ENCODE measurements around the gene KCNIP3. TPM values are rescaled to one million over a fixed set of nuclear protein-coding genes. Genes with fewer than 3 reads are reported as not detected.

Gene KCNIP3
- total RNA-seq, 1 experiment from 2014 or later, result 5.5 TPM

DNA sequence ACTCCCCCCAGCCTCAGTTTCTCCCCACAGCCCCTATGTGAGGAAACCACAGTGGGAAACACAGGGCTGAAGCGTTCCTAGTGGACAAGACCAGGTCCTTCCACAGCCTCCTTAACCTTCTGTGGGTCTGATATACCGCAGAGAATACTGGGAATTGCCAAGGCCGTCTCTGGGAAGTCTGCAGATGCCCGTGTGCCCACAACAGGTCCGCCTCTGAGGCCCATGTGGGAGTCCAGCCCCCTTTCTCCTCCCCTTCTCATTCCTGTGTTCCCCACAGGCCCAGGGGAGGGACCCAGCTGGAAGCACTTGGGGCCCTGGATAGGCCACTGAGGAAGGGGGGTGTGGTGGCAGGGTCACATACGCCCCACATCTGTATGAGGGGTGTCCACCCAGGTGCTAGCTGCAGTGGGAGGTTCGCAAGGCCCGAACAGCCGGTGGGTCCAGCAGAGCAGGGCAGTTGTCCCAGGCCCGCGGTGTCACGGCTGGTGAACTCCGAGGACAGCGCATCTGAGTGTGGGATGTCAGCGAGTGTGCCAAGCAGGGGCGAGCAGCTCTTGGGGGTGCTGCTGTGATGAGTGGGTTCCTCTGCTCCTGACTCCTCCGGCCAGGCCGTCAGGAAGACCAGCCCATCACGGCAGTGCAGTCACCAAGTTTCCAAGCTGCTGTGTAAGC, 2.4 kb upstream of the KCNIP3 start:
- no peak for DNase-seq (ENCODE audit: low read depth)

DNA sequence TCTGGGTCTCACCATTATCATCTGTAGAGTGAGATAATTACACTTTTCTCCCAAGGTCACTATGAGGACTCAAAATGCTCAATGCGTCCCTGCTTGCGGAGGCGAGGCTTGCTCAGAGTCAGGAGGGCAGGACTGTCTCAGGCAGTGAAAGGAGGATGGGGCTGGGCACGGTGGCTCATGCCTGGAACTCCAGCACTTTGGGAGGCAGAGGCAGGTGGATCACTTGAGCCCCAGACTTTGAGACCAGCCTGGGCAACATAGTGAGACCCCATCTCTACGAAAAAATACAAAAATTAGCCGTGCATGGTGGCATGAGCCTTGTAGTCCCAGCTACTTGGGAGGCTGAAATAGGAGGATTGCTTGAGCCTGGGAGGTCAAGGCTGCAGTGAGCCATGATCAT, 1.8 kb upstream of the KCNIP3 start:
- no peak for DNase-seq (ENCODE audit: low read depth)

DNA sequence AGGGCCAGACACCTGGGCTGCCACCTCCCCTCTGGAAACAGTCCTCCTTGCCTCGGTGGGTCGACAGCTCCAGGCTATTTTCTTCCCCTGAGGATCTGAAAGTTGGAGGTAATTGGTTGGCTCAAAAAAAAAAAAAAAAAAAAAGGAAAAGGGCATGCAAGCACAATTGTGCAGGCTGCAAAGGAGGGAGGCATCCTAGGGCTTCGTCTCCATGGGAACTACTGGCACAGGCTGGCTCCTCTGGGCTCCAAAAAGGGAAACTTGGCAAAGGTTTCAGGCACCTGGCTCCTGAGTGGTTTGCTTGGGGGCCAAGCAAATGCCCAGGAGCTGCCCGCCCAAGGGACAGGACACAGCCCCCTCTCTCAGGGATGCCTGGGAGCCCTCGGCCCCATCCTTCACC, 1.1 kb upstream of the KCNIP3 start:
- no peak for DNase-seq (ENCODE audit: low read depth)

DNA sequence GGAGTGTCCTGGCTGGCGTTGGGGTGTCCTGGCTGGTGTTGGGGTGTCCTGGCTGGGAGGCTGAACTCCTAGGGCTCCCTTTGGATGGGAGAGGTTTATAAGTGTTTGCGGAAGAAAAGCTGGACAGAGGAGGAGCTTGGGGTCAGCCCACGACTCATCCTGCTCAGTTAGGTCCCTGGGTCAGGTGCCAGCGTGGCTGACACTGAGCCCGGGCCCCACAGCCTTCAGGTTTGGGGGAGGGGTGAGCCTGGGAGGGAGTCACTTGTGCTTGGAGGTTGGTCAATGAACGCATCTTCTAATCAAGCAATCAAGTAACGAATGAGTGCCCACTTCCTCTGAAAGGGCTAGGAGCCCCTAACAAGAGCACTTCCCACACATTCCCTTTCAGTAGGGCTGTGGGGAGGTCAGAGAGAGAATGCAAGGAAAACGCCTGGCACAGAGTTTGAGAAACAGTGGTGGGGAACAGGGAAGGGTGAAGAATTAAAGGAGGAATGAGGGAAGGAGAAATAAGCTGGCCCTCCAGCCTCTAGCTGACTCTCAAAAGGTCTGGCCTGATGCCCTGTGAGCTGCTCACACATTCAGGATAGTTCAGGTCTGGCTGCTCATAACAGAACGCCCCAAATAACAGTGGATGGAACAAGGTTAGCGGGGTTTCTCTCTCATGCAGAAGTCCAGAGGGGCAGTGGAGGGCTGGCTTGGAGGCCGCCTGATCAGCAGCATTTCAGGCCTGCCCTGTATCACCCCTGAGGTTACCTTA, 670 bp downstream of the KCNIP3 start:
- no peak for DNase-seq (ENCODE audit: low read depth)

GRCh38 chr2:95298486-95299111, 1.5 kb downstream of the KCNIP3 start:
- no peak for DNase-seq (ENCODE audit: low read depth)

DNA sequence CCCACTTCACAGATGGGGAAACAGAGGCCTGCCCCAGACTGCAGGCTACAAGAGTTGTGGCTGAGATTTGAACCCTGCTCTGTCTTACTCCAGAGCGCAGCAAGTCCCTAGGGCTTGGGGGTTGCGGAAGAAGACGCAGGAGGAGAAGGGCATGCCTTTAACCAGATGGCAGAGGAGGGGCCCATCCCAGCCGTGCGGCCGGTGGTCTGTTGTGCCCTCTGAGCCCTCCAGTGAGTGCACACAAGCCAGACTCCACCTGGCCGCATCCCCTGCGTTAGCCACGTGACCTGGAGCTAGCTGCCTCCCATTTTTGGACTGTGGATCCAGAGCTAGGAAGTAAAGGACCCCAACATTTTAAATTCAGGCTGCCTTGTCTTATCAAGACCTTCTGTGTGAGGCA, 2.8 kb downstream of the KCNIP3 start:
- DNase-seq (ENCODE audit: low read depth), result no peak

- peak; percentile 37 for DNase-seq (ENCODE audit: low read depth)
Measured at GRCh38 chr2:95300450-95300849, 3.3 kb downstream of the KCNIP3 start.

DNA sequence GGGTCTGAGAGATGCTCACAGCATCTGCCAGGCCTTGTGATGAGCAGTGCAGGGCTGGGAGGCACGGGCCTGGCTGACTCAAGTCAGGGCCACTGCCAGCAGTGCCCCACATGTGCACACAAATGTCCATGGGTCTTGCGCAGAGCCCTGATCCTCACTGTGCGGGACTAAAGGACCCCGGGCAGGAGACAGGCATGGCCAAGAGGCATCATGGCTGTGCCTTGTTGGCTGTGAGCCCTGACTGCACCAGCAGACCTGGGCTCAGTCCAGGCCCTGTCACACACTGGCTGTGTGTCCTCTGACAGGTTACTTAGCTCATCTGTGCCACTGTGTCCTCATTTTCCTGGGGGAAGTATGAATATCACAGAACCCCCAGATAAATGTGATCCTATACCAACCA, 4.0 kb downstream of the KCNIP3 start:
- DNase-seq (ENCODE audit: low read depth), result no peak

DNA sequence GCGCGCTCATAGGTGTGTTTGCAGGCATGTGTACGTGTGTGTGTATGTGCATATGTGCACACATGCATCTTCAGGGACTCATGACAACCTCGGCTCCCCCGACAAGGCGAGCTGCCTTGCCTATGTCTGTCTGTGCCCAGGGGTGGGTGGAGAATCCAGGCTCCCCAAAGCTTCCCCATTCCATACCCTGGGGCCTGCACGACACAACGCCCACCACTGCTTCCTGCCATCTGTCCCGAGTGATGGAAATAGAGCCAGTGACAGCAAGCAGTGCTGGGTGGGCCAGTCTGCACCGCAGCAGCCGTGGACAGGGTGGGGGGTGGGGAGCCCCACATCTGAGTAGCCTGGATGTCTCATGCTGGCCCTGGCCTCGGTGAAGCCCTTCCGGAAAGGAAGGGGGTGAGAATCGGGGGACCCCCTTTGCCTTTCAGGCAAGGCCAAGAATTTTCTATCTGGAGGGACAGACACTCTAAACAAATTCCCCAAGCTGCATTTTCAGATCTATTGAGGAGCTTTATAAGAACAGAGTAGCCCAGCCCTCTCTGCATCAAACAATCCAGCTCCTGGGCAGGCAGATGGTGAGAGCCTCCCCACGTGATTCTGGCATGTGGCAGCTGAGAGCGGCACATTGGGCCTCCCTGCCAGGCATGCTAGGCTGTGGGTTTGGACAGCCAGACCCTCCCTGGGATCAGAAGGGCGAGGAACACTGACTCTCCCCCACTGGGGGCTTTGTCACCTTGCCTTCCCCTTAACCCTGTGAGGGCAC, 4.9 kb downstream of the KCNIP3 start:
- DNase-seq (ENCODE audit: low read depth), result no peak

DNA sequence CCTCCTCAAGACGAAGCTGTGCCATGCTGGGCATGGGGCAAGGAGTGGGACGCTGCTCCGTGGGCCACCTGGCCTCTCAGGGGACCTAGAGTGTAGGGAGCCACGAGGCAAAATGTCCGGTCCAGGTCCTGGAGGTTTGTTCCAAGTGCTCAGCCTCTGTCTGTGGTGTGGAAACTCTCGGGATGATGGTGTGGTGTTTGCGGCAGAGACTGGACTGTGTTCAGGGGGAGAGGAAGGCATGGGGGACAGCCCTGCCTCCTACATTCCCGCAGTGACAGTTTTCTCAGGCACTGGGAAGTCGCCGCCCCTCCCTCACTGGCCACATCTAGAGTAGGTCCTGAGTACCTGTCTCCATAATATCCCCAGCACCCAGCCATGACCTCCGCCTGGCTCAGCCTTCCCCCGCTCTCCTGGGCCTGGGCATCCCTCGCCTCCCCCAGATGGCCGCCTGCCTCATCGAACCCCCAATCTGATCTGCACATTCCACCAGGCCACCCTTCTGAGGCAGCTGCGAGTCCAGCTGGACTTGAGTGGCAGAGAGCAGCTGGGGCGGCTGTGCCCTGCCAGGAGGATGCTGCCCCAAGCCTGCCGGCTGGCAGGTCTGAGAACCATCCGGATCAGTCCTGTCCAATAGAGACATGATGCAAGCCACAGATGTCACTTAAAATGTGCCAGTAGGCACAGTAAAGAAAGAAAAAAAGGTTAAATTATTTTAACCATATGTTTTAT, 6.2 kb downstream of the KCNIP3 start:
- no peak for DNase-seq (ENCODE audit: low read depth)

- no peak for DNase-seq (ENCODE audit: low read depth)
Measured at GRCh38 chr2:95305380-95306061, 8.4 kb downstream of the KCNIP3 start.

GRCh38 chr2:95306336-95306895, 9.3 kb downstream of the KCNIP3 start:
- DNase-seq (ENCODE audit: low read depth), result no peak

DNA sequence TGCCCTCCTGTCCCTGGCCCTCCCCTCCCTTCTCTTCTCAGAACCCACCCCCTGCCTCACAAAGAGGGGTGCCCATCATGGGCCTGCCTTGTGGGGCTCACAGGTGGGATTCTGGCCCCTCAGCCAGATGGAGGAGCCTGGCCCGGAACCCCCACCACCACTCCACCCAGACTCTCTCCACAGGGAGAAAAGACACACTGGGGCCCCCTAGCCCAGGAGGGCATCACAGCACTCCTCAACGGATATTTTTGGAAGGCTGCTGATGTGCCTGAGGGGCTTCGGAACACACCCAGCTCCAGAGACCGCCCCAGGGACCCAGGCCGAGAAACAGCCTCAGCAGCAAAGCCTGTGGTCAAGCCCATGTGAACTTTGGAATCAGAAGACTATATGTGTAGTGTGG, 9.9 kb downstream of the KCNIP3 start:
- DNase-seq (ENCODE audit: low read depth), result no peak

DNA sequence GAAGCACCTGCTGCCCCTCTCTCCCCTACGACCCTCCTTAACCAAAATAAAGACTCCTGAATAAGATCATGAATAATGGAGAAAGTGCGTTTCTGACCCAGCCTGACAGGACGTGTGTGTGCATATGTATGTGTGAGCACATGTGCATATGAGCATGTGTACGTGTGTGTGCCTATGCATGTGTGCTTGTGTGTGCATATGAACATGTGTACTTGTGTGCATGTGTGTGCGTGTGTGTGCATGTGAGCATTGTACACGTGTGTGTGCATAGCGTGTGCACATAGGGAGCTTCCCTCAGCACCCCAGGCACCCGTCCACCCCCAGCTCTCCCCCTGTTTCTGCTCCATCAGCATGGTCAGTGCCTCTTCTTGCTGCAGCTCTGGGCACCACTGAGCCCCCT, 10.7 kb downstream of the KCNIP3 start:
- no peak for DNase-seq (ENCODE audit: low read depth)

- no peak for DNase-seq (ENCODE audit: low read depth)
Measured at GRCh38 chr2:95308426-95308990, 11.4 kb downstream of the KCNIP3 start.

DNA sequence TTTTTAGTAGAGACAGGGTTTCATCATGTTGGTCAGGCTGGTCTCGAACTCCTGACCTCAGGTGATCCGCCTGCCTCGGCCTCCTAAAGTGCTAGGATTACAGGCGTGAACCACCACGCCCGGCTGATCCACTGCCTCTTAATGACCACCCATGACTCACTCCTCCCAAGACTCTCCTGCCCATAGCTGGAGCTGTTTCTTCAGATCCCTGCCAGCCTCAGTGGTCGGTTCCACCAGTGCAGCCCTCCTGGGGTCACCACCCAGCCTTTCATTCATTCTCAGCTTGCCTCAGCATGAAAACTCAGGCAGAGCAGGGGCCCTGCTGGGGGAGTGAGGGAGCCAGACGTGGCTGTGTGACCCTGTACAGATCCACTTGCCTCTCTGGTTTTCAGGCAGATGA, 12.5 kb downstream of the KCNIP3 start:
- peak; percentile 50 for DNase-seq (ENCODE audit: low read depth)

GRCh38 chr2:95310216-95310615, 13.1 kb downstream of the KCNIP3 start:
- DNase-seq (ENCODE audit: low read depth), result no peak

GRCh38 chr2:95310651-95311050, 13.5 kb downstream of the KCNIP3 start:
- no peak for DNase-seq (ENCODE audit: low read depth)

- DNase-seq (ENCODE audit: low read depth), result no peak
Measured at GRCh38 chr2:95311815-95312542, 14.8 kb downstream of the KCNIP3 start.

Measured in Daoy (cell line).